ENCODE results near the gene BOC.

The BOC gene

DNA sequence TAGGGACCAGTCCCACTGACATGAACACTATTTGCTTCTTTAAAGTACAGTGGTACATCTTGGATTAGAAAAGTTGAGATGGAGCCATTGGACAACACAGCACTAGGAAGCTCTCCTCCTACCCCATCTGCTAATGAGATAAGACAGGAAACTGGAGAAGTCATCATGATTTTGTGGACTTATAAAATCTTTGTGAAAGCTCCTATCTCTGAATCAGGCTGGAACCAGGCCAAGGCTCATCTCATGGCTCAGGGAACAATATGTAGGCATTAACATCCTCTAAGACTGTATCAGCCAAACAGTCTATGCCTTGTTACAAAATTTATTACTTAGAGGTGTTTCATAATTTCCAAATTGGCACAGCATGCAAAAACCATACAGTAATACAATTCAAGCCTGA lies 84.1 kb downstream of the BOC start:
- Histone ChIP-seq H3K36me3 (ENCODE audit: control insufficient read depth, insufficient read depth, low read length, severe bottlenecking) (no peaks in the 10 kb centered on the region), H3K4me1 (ENCODE audit: control insufficient read depth, insufficient read depth, low read length) (no peaks in the 10 kb centered on the region), H3K9me3 (ENCODE audit: control insufficient read depth, low read length) (no peaks in the 10 kb centered on the region), H3K9ac (ENCODE audit: low read length) (no peak overlapping the region), H3K27me3 (replicated peaks; ENCODE audit: control insufficient read depth, insufficient read depth, low read length) (no peaks in the 10 kb centered on the region), H3K4me3 (ENCODE audit: low read length) (no peak overlapping the region)
- no peak for DNase-seq (ENCODE audit: low read depth)

DNA sequence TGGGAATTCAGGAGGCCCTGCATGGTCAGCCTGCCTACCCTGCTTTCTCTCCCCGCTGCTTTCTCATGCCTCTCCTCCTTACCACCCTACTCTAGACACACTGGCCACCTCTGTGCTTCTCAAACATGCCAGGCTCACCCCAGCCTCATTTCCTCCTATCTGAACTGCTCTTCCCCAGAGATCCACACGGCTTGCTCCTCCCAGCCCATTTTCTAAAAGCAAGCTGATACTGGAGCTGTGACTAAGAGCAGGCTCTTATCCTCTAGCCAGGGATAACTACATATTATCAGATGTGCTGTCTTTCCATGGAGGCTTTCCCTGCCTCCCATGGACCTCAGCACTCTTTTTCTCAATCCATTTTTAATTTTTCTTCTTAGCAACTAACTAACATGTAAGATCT lies 85.9 kb downstream of the BOC start:
- H3K9ac ChIP-seq (ENCODE audit: low read length), result no peak overlapping the region
- no peak overlapping the region for H3K4me3 ChIP-seq (ENCODE audit: low read length)
- no peaks in the 10 kb centered on the region for H3K9me3 ChIP-seq (ENCODE audit: control insufficient read depth, low read length)
- no peaks in the 10 kb centered on the region for H3K4me1 ChIP-seq (ENCODE audit: control insufficient read depth, insufficient read depth, low read length)
- no peaks in the 10 kb centered on the region for H3K36me3 ChIP-seq (ENCODE audit: control insufficient read depth, insufficient read depth, low read length, severe bottlenecking)
- no peak for DNase-seq (ENCODE audit: low read depth)
- H3K27me3 ChIP-seq (replicated peaks; ENCODE audit: control insufficient read depth, insufficient read depth, low read length), result no peaks in the 10 kb centered on the region

DNA sequence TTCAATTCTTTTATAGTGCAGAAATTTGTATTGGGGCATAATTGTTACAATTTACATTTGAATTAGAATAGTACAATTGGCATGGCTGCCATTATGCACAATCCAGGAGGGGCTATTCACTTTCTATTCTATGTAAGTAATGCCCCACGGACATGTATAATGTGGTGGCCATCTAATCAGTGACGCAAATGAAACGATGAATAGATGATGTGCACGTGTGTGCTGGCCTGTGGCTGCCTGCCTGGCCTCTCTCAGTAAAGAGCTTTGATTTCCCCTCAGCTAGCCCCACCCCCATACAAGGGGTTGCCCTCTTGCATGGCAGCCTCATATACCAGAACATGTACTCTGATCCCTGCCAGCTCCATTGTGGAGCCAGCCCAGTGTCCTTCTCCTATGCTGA lies 86.5 kb downstream of the BOC start:
- Histone ChIP-seq H3K9me3 (ENCODE audit: control insufficient read depth, low read length) (no peaks in the 10 kb centered on the region), H3K4me3 (ENCODE audit: low read length) (no peak overlapping the region), H3K27me3 (replicated peaks; ENCODE audit: control insufficient read depth, insufficient read depth, low read length) (no peaks in the 10 kb centered on the region), H3K4me1 (ENCODE audit: control insufficient read depth, insufficient read depth, low read length) (no peaks in the 10 kb centered on the region), H3K9ac (ENCODE audit: low read length) (no peak overlapping the region), H3K36me3 (ENCODE audit: control insufficient read depth, insufficient read depth, low read length, severe bottlenecking) (no peaks in the 10 kb centered on the region)
- no peak for DNase-seq (ENCODE audit: low read depth)

GRCh38 chr3:113300596-113300995 lies 89.2 kb downstream of the BOC start:
- DNase-seq (ENCODE audit: low read depth), result no peak
- Histone ChIP-seq H3K9ac (ENCODE audit: low read length) (no peak overlapping the region), H3K9me3 (ENCODE audit: control insufficient read depth, low read length) (no peaks in the 10 kb centered on the region), H3K36me3 (ENCODE audit: control insufficient read depth, insufficient read depth, low read length, severe bottlenecking) (peaks cover 7% of the 10 kb centered on the region), H3K27me3 (replicated peaks; ENCODE audit: control insufficient read depth, insufficient read depth, low read length) (no peaks in the 10 kb centered on the region), H3K4me3 (ENCODE audit: low read length) (no peak overlapping the region), H3K4me1 (ENCODE audit: control insufficient read depth, insufficient read depth, low read length) (peaks cover 9% of the 10 kb centered on the region)

GRCh38 chr3:113304102-113304501 lies 92.7 kb downstream of the BOC start:
- H3K9ac ChIP-seq (ENCODE audit: low read length), result no peak overlapping the region
- no peaks in the 10 kb centered on the region for H3K27me3 ChIP-seq (replicated peaks; ENCODE audit: control insufficient read depth, insufficient read depth, low read length)
- H3K9me3 ChIP-seq (ENCODE audit: control insufficient read depth, low read length), result no peaks in the 10 kb centered on the region
- peaks cover 9% of the 10 kb centered on the region for H3K4me1 ChIP-seq (ENCODE audit: control insufficient read depth, insufficient read depth, low read length)
- no peak overlapping the region for H3K4me3 ChIP-seq (ENCODE audit: low read length)
- peaks cover 7% of the 10 kb centered on the region for H3K36me3 ChIP-seq (ENCODE audit: control insufficient read depth, insufficient read depth, low read length, severe bottlenecking)
- DNase-seq (ENCODE audit: low read depth), result no peak

DNA sequence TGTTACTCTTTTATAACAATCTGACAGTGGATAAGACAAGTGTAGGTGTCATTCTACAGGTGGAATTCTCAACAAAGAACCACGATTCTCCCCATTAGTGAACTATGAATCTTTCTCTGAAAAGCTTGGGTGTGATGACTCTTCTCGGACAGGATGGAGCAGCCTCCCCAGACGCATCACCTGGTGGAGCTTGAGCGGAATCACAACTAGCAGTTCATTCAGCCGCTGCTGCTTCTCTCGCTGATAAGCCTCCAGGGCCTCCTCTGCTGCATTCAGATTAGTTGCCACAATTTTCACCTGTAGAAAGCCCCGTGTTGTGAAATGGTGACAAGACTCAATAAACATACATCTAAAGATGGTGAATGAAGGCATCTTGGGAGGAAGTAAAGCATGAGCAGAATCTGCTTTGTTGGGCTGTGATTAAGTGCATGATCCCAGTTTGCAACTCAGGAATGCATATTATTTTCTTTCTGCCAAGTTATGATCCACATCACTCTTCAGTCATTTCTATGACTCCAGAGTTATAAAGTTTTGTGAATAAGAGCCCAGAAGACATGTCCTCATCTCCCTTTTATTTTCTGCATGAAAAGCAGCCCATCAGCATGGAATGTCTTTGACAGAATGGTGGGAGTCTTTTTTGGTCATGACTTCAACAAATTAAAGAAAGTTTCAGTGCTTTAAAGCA lies 93.6 kb downstream of the BOC start:
- no peaks in the 10 kb centered on the region for H3K9me3 ChIP-seq (ENCODE audit: control insufficient read depth, low read length)
- DNase-seq (ENCODE audit: low read depth), result peak; percentile 27
- peaks cover 7% of the 10 kb centered on the region for H3K36me3 ChIP-seq (ENCODE audit: control insufficient read depth, insufficient read depth, low read length, severe bottlenecking)
- no peak overlapping the region for H3K9ac ChIP-seq (ENCODE audit: low read length)
- no peak overlapping the region for H3K4me3 ChIP-seq (ENCODE audit: low read length)
- peaks cover 9% of the 10 kb centered on the region for H3K4me1 ChIP-seq (ENCODE audit: control insufficient read depth, insufficient read depth, low read length)
- H3K27me3 ChIP-seq (replicated peaks; ENCODE audit: control insufficient read depth, insufficient read depth, low read length), result no peaks in the 10 kb centered on the region

- H3K36me3 ChIP-seq (ENCODE audit: control insufficient read depth, insufficient read depth, low read length, severe bottlenecking), result no peaks in the 10 kb centered on the region
- no peaks in the 10 kb centered on the region for H3K27me3 ChIP-seq (replicated peaks; ENCODE audit: control insufficient read depth, insufficient read depth, low read length)
- H3K9ac ChIP-seq (ENCODE audit: low read length), result no peak overlapping the region
- peaks cover 22% of the 10 kb centered on the region for H3K9me3 ChIP-seq (ENCODE audit: control insufficient read depth, low read length)
- no peak for DNase-seq (ENCODE audit: low read depth)
- H3K4me3 ChIP-seq (ENCODE audit: low read length), result no peak overlapping the region
- no peaks in the 10 kb centered on the region for H3K4me1 ChIP-seq (ENCODE audit: control insufficient read depth, insufficient read depth, low read length)
These were observed 99.6 kb downstream of the BOC start for GRCh38 chr3:113310960-113311359.

GRCh38 chr3:113312416-113312815 lies 101.1 kb downstream of the BOC start:
- H3K9me3 ChIP-seq (ENCODE audit: control insufficient read depth, low read length), result peaks cover 28% of the 10 kb centered on the region
- H3K27me3 ChIP-seq (replicated peaks; ENCODE audit: control insufficient read depth, insufficient read depth, low read length), result no peaks in the 10 kb centered on the region
- H3K9ac ChIP-seq (ENCODE audit: low read length), result no peak overlapping the region
- H3K36me3 ChIP-seq (ENCODE audit: control insufficient read depth, insufficient read depth, low read length, severe bottlenecking), result no peaks in the 10 kb centered on the region
- H3K4me1 ChIP-seq (ENCODE audit: control insufficient read depth, insufficient read depth, low read length), result no peaks in the 10 kb centered on the region
- H3K4me3 ChIP-seq (ENCODE audit: low read length), result no peak overlapping the region
- DNase-seq (ENCODE audit: low read depth), result no peak

GRCh38 chr3:113314923-113315322 lies 103.6 kb downstream of the BOC start:
- peak overlapping the region; percentile 44 for H3K4me3 ChIP-seq (ENCODE audit: low read length)
- DNase-seq (ENCODE audit: low read depth), result no peak
- H3K4me1 ChIP-seq (ENCODE audit: control insufficient read depth, insufficient read depth, low read length), result no peaks in the 10 kb centered on the region

DNA sequence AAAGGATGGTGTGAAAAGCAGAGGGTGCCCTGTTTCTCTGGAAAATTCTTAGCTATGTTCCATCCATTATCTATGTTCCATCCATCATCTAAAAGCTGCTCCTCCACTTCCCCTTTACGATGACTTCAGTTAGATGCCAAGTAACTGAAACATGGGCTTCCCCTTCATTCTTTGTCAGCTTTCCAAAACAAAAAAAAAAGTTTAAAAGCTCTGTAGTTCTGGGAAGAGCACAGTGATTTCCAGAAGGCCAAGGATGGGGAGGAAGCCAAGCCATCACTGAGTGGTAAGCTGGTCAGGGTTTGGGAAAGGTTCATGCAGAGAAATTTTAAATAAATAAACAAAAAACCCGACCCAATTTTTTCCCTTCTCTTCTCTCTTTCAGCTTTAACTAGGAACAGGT lies 118.4 kb downstream of the BOC start:
- H3K27me3 ChIP-seq (replicated peaks; ENCODE audit: control insufficient read depth, insufficient read depth, low read length), result no peaks in the 10 kb centered on the region
- no peak overlapping the region for H3K9ac ChIP-seq (ENCODE audit: low read length)
- no peak overlapping the region for H3K4me3 ChIP-seq (ENCODE audit: low read length)
- no peaks in the 10 kb centered on the region for H3K9me3 ChIP-seq (ENCODE audit: control insufficient read depth, low read length)
- H3K4me1 ChIP-seq (ENCODE audit: control insufficient read depth, insufficient read depth, low read length), result no peaks in the 10 kb centered on the region
- H3K36me3 ChIP-seq (ENCODE audit: control insufficient read depth, insufficient read depth, low read length, severe bottlenecking), result peaks cover 10% of the 10 kb centered on the region
- DNase-seq (ENCODE audit: low read depth), result peak; percentile 26

More at GRCh38 chr3:113314923-113315322, 103.6 kb downstream of the BOC start:
- Histone ChIP-seq H3K9me3 (ENCODE audit: control insufficient read depth, low read length) (peaks cover 28% of the 10 kb centered on the region), H3K9ac (ENCODE audit: low read length) (no peak overlapping the region), H3K27me3 (replicated peaks; ENCODE audit: control insufficient read depth, insufficient read depth, low read length) (no peaks in the 10 kb centered on the region), H3K36me3 (ENCODE audit: control insufficient read depth, insufficient read depth, low read length, severe bottlenecking) (no peaks in the 10 kb centered on the region)

DNA sequence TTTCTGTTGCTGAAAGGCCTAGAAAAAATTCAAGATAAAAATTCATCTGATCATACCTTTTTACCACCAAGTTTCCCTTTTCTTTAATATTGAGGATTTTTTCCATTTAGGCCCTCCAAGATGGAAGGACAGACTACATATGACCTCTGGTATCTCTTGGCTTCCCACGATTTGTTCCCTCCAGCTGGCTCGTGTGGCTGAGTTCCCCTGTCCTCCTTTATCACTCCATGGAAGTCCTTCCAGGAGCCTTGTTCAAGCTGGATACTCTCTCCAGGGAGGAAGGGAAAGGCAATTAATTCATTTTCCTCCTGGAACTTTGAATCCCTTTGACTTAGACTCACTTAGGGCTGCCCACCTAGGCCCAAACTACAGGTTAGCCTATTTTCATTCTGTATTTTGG lies 119.4 kb downstream of the BOC start:
- DNase-seq (ENCODE audit: low read depth), result no peak
- no peak overlapping the region for H3K9ac ChIP-seq (ENCODE audit: low read length)
- H3K4me3 ChIP-seq (ENCODE audit: low read length), result no peak overlapping the region
- no peaks in the 10 kb centered on the region for H3K9me3 ChIP-seq (ENCODE audit: control insufficient read depth, low read length)
- H3K36me3 ChIP-seq (ENCODE audit: control insufficient read depth, insufficient read depth, low read length, severe bottlenecking), result peaks cover 7% of the 10 kb centered on the region
- no peaks in the 10 kb centered on the region for H3K27me3 ChIP-seq (replicated peaks; ENCODE audit: control insufficient read depth, insufficient read depth, low read length)
- H3K4me1 ChIP-seq (ENCODE audit: control insufficient read depth, insufficient read depth, low read length), result no peaks in the 10 kb centered on the region

DNA sequence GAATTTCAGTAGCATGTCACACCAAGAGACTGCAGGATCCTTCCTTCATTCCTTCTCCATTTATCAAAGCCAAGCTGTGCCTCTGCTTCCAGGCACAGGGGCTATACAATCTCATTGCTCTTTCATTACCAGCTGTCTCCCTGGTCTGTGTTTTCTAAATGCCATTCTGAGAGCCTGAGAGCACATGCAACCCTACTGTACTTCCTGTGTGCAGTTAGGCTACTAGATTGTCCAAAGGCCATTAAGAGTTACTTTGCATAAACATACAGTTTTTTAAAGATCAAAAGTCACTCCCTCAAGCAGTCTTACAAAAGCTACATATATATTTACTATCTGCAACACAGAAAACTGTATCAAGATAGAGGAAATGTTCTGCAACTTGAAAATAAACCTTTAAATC lies 119.8 kb downstream of the BOC start:
- Histone ChIP-seq H3K4me1 (ENCODE audit: control insufficient read depth, insufficient read depth, low read length) (no peaks in the 10 kb centered on the region), H3K4me3 (ENCODE audit: low read length) (no peak overlapping the region), H3K9me3 (ENCODE audit: control insufficient read depth, low read length) (no peaks in the 10 kb centered on the region), H3K36me3 (ENCODE audit: control insufficient read depth, insufficient read depth, low read length, severe bottlenecking) (peaks cover 2% of the 10 kb centered on the region), H3K9ac (ENCODE audit: low read length) (no peak overlapping the region), H3K27me3 (replicated peaks; ENCODE audit: control insufficient read depth, insufficient read depth, low read length) (no peaks in the 10 kb centered on the region)
- no peak for DNase-seq (ENCODE audit: low read depth)
